HG03139 (cell line): ENCODE data around the gene IGHMBP2.
A peak's percentile ranks its signal among the peaks of the same experiment; 100 is the strongest.

Source experiments
- ATAC-seq: cut with Tn5 transposase; IDR thresholded peaks from one replicate; pipeline ENCODE4 v1.9.1; 2021; ENCODE audit not compliant: unreplicated experiment

Gene IGHMBP2

DNA sequence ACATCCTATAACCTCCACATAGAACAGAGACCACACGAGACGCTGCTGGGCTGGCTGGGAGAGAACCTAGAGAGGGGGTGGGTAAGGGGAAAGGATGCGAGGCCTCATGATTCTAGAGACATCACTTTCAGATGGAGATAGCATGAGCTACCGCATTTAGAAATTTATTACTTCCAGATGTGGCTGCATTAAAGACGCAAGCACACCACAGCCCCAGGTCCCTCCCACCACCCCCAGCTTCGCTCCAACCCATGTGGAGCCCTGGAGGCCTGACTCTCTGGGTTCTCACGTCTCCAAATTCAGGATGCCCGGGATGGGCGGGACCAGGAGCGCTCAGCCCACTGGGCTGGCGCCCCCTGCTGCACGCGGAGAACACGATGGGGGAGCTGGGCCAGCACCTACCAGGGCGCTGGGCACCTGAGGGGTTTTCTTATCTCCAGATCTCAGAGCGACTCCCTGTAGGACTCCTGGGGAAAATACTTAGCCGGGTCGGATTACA, 13.7 kb upstream of the IGHMBP2 start:
- ATAC-seq: no peak

DNA sequence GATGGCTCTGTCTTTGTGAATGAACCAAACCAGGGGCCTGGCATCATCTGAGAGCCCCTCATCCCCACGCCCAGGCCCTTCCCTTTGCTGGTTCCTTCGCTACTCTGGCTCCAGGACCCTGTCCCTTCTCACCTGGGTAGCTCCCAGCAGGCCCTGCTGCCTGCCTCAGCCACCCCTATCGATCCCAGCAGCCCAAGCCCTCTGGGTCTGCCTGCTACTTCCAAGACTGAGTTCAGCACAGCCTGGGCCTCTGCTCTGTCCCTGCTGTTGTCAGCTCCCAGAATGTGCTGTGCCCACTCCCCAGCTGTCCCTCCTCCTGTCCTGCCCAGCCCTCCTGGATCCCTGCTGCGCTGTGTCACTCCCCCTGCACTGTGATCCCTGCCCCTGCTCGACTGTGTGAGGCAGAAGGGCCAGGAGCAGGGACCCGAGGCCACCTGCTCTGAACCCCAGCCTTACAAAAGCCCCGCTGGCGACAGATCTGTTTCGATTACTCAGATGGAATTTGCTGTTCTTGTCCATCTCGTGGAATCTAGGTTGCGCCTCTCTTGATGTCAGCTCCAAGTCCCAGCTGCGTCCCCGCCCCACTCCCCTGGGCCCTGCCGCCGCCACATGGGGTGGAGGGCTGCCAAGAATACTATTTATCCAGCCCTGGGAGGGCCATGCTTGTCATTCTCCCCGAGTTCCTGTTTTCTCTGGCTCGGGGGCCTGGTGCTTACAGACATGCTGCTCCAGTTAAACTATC, 13.0 kb upstream of the IGHMBP2 start:
- ATAC-seq: no peak

DNA sequence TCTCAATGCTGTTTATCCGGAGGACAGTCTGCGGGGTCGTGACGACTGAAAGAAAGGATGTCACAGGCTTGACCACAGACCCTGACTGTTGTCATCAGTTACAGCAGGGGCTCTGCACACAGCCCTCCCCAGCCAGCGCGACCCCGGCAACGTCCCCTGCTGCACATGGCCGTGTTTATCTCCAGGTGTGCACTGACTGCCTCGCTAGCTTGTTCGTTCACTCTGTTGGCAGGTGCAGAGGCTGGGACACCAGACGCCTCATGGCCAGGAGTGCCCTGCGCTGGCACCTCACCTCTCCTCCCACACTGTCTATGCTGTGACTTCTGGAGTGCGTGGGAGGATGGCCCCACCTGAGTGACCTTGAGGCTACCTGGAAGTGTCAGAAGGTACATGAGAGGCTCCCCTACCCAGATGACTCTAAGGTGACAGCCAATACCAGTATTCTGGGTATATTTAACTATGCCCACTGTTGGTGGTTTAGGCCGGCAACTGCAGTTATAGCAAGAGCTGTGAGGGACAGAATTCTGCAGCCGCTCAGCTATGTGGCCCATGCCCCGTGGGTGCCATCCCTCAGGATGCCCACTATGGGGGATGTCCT, 12.2 kb upstream of the IGHMBP2 start:
- ATAC-seq: no peak

DNA sequence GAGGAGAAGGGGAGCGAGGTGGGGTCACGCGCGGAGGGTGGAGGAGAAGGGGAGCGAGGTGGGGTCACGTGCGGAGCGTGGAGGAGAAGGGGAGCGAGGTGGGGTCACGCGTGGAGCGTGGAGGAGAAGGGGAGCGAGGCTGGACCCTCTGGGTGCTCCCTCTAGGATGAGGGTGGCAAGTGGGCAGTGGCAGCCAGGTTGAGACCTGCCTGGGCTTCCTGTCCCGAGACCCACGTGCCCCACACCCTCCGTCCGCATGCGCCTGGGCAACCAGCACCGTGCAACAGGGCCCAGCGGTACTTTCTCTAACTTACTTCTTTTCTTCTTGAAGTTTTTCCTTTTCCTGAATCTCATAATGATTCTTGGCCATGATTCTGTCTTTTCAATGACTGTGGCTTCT, 11.1 kb upstream of the IGHMBP2 start:
- no peak for ATAC-seq

DNA sequence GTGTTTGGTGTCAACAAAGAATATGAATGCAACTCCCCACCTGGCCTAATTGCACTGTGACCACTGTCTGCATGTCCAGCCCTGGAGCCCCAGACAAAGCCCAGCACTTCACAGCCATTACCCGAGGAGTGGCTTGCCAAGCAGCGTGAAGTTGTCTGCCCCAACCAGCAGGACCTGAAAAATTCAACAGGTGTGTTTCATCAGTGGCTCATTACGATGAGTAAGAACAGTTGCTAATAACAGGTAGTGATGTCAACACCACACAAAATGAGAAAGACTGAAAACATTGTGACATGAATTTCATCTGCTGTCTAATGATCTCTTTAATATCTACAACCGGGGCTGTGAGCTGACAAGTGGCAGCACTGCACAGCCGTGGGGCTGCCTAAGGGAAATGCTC, 10.4 kb upstream of the IGHMBP2 start:
- no peak for ATAC-seq

DNA sequence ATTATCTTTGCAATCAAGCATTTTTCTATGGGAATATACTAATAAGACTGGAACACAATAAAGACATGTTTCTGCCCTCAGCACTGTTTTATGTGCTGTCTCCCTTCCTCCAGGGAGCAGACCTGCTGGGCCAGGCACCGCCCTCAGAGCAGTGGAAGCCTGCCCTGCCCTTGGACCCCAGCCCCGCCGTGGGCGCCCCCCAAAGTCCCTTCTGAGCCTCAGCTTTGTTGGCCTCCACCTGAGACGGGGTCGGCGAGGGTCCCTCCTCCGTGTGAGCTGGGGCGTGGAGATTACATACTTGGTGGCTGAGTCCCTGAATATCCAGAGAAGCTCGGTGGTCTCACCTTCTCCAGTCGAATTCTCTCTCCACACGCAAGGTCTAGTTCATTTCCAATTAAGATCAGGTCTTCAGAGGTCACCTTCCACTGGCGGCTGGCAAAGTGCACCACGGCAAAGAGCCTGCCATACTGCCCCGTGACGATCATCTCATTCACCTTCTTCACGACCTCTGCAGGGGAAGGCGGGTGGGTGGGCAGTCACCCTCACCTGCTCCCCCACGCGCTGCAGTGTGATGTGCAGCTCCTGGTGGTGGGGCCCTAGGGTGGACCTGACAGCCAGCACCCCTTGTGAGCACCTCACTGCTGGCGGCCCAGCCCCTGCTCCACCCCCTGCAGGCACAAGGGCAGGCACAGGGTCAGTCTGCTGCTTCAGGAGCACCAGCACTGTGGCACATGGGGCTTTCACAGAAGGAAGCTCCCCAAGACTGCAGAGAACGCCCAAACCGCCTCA, 7.3 kb upstream of the IGHMBP2 start:
- ATAC-seq: no peak

DNA sequence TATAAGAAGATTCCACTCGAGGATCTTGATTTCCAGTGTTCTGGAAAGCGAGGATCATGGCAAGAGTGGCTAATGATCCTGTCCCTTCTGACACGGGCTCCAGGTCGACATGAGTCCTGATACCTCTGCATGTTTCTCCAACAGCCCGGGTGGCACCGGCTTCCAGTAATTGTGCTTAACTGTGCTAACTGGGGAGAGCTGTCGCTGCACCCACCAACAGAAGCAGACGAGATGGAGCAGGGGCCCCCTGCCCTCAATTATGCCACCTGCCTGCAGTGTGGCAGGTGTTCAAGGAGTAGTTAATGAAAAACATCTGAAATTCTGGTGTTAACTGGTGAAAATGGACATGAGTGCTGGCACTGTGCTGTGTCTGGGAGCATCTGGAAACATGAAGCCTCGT, 6.2 kb upstream of the IGHMBP2 start:
- ATAC-seq: no peak

DNA sequence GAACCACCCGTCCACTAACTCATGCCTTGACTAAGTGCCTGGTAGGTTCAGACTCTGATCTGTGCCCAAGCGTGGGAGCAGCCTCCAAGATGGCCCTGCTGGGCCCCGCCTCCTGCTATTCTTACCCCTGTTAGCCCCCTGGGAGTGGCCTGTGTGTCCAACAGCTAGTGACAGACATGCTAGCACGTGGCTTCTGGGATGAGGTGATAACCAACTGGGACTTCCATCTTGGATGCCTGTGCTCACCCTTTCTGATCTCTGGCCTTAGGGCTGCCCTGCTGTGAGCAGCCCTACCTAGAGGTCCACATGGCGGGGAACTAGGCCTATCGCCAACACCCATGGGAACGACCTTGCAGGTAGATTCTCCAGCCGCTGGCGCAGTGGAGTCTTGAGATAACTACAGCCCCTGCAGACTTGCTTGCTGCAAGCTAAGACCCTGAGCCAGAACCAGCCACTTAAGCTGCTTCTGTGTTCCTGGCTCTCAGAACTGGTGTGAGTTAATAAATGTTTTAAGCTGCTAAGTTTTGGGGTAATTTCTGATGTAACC, 2.8 kb upstream of the IGHMBP2 start:
- no peak for ATAC-seq

DNA sequence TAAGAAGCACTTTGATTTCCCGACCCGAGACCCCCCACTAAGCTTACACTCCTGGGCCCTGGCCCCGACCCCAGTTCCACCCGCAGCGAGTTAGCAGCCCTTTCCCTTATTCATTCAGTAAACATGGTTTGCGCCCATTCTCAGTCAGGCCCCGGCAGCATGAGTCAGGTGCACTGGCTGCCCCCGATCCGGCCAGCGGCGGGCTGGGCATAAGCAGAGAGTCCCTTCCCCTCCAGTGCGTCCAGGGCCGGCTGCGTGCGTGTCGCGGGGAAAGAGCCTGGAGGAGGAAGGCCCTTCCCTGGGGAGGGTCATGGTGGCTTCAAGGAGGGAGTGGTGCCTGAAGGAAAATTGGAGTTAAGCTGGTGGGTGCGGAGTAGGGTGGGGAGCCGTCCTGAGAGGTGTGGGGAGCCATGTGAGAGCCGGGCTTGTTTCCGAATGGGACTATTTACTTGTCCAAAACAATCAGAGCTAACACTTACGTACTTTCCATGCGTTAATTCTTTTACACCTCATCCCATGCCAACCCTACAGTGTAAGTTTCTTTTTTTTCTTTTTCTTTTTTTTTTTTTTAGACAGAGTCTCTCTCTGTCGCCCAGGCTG, 657 bp downstream of the IGHMBP2 start:
- ATAC-seq: peak; percentile 19

DNA sequence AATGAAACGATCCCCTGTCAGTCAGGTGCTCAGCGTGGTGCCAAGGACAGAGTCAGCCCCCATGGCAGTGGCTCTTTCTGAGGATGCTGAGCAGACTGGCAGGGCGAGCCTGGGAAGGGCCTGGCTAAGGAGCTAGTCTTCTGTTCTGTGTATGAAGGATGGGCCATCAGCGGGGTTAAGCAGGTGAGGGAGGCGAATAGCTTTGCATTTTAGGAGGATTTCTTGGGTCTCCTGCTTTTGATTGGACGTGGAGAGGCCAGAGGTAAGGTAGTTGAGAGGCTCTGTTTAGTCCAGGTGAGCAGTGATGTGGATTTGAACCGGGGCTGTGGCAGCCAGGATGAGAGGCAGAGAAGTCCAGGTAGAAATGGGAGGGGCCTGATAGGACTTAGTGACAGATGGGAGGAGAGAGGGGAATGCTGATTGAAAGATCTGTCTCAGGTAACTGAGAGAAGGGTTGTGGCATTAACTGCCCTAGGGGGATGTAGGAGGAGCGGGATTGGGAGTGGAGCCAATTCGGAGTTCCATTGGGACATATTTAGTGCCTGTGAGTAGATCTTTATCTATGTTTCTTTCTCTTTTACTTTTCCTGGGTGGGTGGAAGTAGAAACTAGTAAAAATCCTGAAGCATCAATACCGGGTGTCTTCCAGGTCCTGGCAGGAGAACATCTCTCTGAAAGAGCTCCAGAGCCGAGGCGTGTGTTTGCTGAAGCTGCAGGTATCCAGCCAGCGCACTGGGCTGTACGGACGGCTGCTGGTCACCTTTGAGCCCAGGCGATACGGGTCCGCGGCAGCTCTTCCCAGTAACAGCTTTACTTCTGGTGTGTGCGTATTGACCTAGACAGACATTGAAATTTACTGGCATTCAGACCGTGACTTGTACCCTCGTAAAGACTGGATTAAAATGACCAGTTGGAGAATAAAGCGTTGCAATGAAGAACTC, 2.0 kb downstream of the IGHMBP2 start:
- ATAC-seq: no peak

DNA sequence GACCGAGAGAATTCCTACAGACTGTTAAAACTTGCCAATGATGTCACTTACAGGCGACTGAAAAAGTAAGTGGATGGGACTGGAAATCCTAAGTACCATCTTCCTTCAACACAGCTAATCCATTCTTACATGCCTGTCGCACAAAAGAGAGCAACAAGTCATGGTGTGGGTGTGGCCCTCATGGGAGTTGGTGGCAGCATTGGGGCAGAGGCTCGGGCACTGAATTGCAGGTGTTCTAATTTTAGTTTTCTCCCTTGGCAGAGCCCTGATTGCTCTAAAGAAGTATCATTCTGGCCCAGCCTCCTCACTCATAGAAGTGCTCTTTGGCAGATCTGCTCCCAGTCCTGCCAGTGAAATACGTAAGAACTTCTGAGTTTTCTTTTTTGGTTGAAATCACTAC, 4.6 kb downstream of the IGHMBP2 start:
- ATAC-seq: no peak

DNA sequence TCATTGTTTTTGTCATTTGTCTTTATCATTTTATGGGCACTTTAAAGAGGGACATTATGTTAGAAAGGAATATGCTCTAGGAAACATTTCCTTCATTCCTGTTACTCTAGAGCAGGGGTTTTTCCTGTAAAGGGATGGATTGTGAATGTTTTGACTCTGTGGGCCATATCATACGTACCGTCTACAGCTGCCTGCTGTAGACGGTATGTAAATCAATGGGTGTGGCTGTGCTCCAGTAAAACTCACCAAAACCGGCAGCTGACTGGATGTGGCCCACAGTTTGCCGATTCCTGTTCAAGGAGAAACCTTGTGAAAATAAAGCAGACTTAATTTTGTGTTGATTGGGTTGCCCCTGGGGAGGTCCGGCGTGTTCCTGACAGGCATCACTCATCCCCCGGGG, 7.3 kb downstream of the IGHMBP2 start:
- ATAC-seq: no peak

DNA sequence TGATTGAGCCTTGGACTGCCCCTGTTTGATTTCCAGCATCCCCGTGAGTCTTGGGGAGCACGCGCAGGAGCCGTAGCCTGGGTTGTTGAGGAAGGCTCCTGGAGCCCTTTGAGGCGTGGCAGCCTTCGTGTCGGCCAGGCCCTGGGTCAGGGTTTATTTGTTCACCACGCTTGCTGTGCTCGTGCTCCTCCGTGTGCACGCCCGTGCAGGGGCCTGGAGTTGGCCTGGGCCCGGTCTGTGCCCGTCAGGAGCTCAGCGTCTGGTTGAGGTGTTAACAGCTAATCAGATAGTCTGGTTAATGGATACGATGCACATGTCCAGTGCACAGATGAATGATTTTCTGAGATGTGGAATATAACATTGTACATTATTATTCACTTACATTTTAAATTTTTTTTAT, 8.0 kb downstream of the IGHMBP2 start:
- no peak for ATAC-seq

DNA sequence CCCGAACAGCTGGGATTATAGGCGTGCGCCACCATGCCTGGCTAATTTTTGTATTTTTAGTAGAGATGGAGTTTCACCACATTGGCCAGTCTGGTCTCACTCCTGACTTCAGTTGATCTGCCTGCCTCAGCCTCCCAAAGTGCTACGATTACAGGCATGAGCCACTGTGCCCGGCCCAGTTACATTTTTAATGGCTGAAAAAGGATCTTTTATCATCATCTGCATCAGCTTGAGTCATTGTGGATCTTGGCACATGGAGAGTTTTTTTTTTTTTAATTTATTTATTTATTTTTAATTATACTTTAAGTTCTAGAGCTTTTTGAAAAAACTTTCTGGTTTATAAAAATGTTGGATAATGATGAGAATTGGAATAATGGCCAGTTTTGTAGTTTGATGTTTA, 8.6 kb downstream of the IGHMBP2 start:
- ATAC-seq: no peak

DNA sequence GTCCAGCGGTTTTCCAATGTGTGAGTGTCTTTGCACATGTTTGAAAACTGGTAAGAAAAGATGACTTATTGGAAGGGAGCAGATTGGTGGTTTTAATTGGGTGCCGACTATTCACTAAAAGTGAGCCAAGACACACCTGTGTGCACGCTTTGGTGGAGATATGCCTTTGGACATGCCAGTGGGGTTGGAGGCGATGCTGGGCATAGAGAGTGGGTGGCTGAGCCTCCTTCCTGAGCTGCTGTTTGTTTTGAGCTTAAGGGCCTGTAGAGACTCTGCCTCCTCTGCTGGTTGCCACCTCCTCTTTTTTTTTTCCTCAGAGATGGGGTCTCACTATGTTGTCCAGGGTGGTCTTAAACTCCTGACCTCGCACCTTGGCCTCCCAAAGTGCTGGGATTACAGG, 9.5 kb downstream of the IGHMBP2 start:
- no peak for ATAC-seq

DNA sequence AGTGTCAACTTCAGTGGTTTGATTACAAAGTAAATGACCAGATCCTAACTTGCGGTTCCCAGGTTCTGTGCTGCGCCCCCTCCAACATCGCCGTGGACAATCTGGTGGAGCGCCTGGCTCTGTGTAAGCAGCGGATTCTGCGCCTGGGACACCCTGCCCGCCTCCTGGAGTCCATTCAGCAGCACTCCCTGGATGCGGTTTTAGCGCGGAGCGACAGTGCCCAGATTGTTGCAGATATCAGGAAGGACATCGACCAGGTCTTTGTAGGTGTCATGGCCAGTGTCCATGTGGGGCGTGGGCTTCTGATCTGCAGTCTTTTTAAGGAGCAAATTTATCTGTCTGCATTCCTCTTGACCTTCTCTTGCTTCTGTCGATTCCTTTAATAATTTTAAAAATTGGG, 11.1 kb downstream of the IGHMBP2 start:
- ATAC-seq: no peak

DNA sequence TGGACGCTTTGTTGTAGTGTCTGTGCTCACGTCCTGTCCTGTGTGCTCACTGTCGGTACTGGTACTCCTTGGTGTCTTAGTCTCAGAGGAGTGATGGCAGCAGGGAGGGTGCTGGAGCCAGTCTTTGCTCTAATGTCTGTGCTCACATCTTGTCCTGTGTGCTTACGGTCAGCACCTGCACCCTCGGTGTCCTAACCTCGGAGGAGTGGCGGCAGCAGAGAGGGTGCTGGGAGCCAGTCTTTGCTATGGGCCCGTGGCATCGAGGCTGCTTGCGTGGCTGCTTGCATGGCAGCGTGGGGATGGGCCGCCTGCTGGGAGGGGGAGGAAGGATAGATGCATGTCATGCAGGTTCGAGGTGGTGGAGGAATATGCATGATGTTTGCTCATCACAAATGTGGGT, 12.7 kb downstream of the IGHMBP2 start:
- ATAC-seq: no peak

DNA sequence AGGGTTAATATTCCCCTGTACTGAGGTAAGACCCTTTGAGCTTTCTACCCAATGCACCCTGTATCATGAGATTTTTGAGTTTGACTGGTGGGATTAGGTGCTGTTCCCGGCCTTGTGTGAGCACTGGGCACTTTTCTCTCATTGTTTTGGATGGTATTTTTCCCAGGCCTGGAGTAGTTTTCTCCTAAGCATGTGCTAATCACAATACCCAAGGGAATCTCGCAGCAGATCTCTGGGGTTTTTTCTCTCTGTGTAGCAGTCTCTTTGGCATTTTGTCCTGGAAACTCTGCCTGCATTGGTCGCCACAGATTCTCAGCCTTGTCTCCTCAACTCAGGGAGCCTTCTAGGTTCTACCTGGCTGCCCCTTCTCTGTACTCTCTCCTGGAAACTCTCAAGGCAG, 19.9 kb downstream of the IGHMBP2 start:
- ATAC-seq: no peak

DNA sequence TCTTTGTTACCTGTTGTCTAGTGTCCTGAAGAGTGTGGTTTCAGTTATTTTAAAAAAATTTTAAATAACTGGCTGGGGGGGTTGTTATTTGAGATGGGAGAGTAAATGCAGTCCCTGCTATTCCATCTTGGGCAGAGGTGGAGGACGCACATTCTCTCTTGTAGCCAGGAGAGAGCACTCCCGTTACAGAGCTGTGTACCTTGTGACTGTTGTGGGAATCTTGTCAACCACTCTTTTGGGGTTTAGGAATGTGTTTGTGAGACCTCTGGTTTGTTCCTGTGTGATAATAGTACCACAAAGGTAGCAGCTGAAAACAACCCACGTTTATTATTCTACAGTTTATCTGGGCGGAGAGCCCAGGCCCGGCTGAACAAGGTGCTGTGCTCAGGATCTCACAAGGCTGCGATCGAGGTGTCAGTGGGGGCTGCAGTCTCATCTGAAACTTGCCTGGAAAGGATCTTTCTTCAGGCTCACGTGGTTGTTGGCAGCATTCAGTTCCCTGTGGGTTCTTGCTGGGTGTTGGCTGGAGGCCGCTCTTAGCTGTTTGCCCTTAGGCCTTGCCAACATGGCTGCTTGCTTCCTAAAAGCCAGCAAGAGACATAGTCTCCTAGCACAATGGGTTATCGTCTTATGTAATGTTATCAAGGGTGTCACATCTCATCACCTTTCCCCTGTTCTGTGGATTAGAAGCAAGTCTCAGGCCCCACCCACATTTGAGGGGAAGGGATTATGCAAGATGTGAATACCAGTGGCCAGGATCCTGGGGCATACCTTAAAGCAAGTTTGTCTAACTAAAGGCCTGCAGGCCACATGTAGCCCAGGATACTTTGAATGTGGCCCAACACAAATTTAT, 20.6 kb downstream of the IGHMBP2 start:
- no peak for ATAC-seq
